Measurements from ENCODE around the gene AAMDC.
A peak's percentile ranks its signal among the peaks of the same experiment; 100 is the strongest.

AAMDC gene

GRCh38 chr11:77819921-77820564, 901 bp upstream of the AAMDC start (continued):
- no peak for TF ChIP-seq ZNF549 (tag by site-specific recombination; IDR thresholded peaks at IDR 0.05)
- TF ChIP-seq ZNF18 (tag by site-specific recombination; IDR thresholded peaks at IDR 0.05) = no peak
- no peak; the same call in 1 of the 2 replicates for TF ChIP-seq SP7 (tag by site-specific recombination; IDR thresholded peaks at IDR 0.05)
- TF ChIP-seq ZNF639 (tag by site-specific recombination; IDR thresholded peaks at IDR 0.05) = no peak
- 0 out of 2 replicates have a peak, but pooled peaks have one; percentile 16 for TF ChIP-seq ZNF610 (tag by site-specific recombination; IDR thresholded peaks at IDR 0.05; ENCODE audit: borderline replicate concordance)
- peak; percentile 24; the same call in 1 of the 2 replicates for TF ChIP-seq PRDM10 (tag by site-specific recombination; IDR thresholded peaks at IDR 0.05)
- no peak for TF ChIP-seq ZNF248 (tag by site-specific recombination; IDR thresholded peaks at IDR 0.05)
- TF ChIP-seq ZBTB21 (tag by site-specific recombination; IDR thresholded peaks at IDR 0.05) = no peak
- TF ChIP-seq ZFHX2 (tag by site-specific recombination; conservative IDR thresholded peaks at IDR 0.05) = peak; percentile 68
- TF ChIP-seq ZNF140 (tag by site-specific recombination; IDR thresholded peaks at IDR 0.05) = no peak
- TF ChIP-seq ZNF335 (tag by site-specific recombination; conservative IDR thresholded peaks at IDR 0.05) = peak; percentile 90
- TF ChIP-seq ZNF23 (tag by site-specific recombination; IDR thresholded peaks at IDR 0.05; ENCODE audit: borderline replicate concordance) = no peak
- no peak for TF ChIP-seq ZNF24 (tag by site-specific recombination; IDR thresholded peaks at IDR 0.05)
- peak; percentile 10; the same call in 1 of the 2 replicates for TF ChIP-seq ZEB2 (tag by site-specific recombination; IDR thresholded peaks at IDR 0.05)
- TF ChIP-seq KLF9 (tag by site-specific recombination; IDR thresholded peaks at IDR 0.05; ENCODE audit: low read depth) = peak; percentile 49
- 0 out of 2 replicates have a peak, but pooled peaks have one; percentile 1 for TF ChIP-seq ZNF184 (tag by site-specific recombination; IDR thresholded peaks at IDR 0.05)
- 0 out of 2 replicates have a peak, but pooled peaks have one; percentile 49 for TF ChIP-seq KLF8 (tag by site-specific recombination; IDR thresholded peaks at IDR 0.05)
- TF ChIP-seq ZNF114 (tag by site-specific recombination; IDR thresholded peaks at IDR 0.05) = no peak
- TF ChIP-seq ZNF341 (tag by site-specific recombination; IDR thresholded peaks at IDR 0.05; ENCODE audit: low read depth) = peak; percentile 97
- no peak for TF ChIP-seq ZNF426 (tag by site-specific recombination; IDR thresholded peaks at IDR 0.05)
- TF ChIP-seq MEIS1 (CRISPR knock-in tag; IDR thresholded peaks at IDR 0.05; ENCODE audit: borderline replicate concordance) = no peak
- no peak for TF ChIP-seq ZNF16 (tag by site-specific recombination; IDR thresholded peaks at IDR 0.05; ENCODE audit: low read depth)
- TF ChIP-seq ZNF138 (tag by site-specific recombination; IDR thresholded peaks at IDR 0.05; ENCODE audit: borderline replicate concordance) = no peak
- 0 out of 2 replicates have a peak, but pooled peaks have one; percentile 6 for TF ChIP-seq ZNF629 (tag by site-specific recombination; IDR thresholded peaks at IDR 0.05)
- no peak for TF ChIP-seq ZNF830 (tag by site-specific recombination; IDR thresholded peaks at IDR 0.05; ENCODE audit: low read depth)
- TF ChIP-seq ZNF76 (tag by site-specific recombination; IDR thresholded peaks at IDR 0.05; ENCODE audit: borderline replicate concordance, low read depth) = 0 out of 2 replicates have a peak, but pooled peaks have one; percentile 61
- TF ChIP-seq ZBTB10 (tag by site-specific recombination; IDR thresholded peaks at IDR 0.05) = 0 out of 2 replicates have a peak, but pooled peaks have one; percentile 6
- 0 out of 2 replicates have a peak, but pooled peaks have one; percentile 26 for TF ChIP-seq INSM2 (tag by site-specific recombination; IDR thresholded peaks at IDR 0.05)
- TF ChIP-seq SALL2 (tag by site-specific recombination; IDR thresholded peaks at IDR 0.05; ENCODE audit: borderline replicate concordance) = no peak
